DND-41 (cell line): ENCODE data around the gene NOVA1.

ENCODE experiments used
- ATAC-seq: fragments of 200-7000 bp; cut with Tn5 transposase; 3 replicates; pipeline ENCODE4 v1.9.1; 2021; ENCODE audit warnings: low read depth; ENCODE audit not compliant: insufficient read depth
- DNase-seq: peaks from one replicate; pipeline ENCODE4 v3.0.0-alpha.2; 2020
- H2AFZ ChIP-seq: 2 replicates; pipeline ENCODE4 v1.6.0; 2012; ENCODE audit warnings: low read depth, low read length
- H3K27ac ChIP-seq: 2 replicates; pipeline ENCODE4 v1.5.1; 2012; ENCODE audit warnings: low read length, inconsistent platforms
- H3K27me3 ChIP-seq: fragments of 200-600 bp; sonication (generic); 2 replicates; pipeline ENCODE4 v1.6.0; 2012; ENCODE audit warnings: low read length, mild to moderate bottlenecking, inconsistent platforms; ENCODE audit not compliant: insufficient read depth, poor library complexity
- H3K36me3 ChIP-seq: 2 replicates; pipeline ENCODE4 v1.5.1; 2012; ENCODE audit warnings: low read length, inconsistent platforms; ENCODE audit not compliant: insufficient read depth
- H3K4me1 ChIP-seq: 2 replicates; pipeline ENCODE4 v1.5.1; 2012; ENCODE audit warnings: mild to moderate bottlenecking, low read length; ENCODE audit not compliant: insufficient read depth
- H3K4me2 ChIP-seq: 2 replicates; pipeline ENCODE4 v1.6.0; 2012; ENCODE audit warnings: mild to moderate bottlenecking, moderate library complexity, low read length, inconsistent platforms; ENCODE audit not compliant: insufficient read depth
- H3K4me3 ChIP-seq, 2 experiments: fragments of 200-600 bp in 1 of 2; shearing (Covaris generic) in 1 of 2; 2 replicates each; pipeline ENCODE4 v1.5.1; 2012 to 2016; ENCODE audit warnings: inconsistent platforms in 2 of 2, low read length in 2 of 2, mild to moderate bottlenecking in 2 of 2, low read depth in 1 of 2, moderate library complexity in 1 of 2
- H3K79me2 ChIP-seq: 2 replicates; pipeline ENCODE4 v1.6.0; 2012; ENCODE audit warnings: low read length, inconsistent platforms; ENCODE audit not compliant: insufficient read depth
- H3K9ac ChIP-seq: 2 replicates; pipeline ENCODE4 v1.6.0; 2012; ENCODE audit warnings: low read depth, mild to moderate bottlenecking, inconsistent platforms, low read length, moderate library complexity
- H3K9me3 ChIP-seq: 2 replicates; pipeline ENCODE4 v1.5.1; 2012; ENCODE audit warnings: low read length, moderate library complexity, mild to moderate bottlenecking, inconsistent platforms; ENCODE audit not compliant: insufficient read depth, severe bottlenecking
- H4K20me1 ChIP-seq: 2 replicates; pipeline ENCODE4 v1.6.0; 2012; ENCODE audit warnings: low read length; ENCODE audit not compliant: insufficient read depth
- CTCF ChIP-seq: IDR thresholded peaks from 2 replicates; pipeline ENCODE4 v1.5.1; 2012; ENCODE audit warnings: borderline replicate concordance, low read length, moderate library complexity, mild to moderate bottlenecking; ENCODE audit not compliant: poor library complexity, severe bottlenecking; ENCODE audit errors: extremely low read depth
- EZH2 ChIP-seq: IDR thresholded peaks from 3 replicates; pipeline ENCODE4 v1.6.1; 2012; ENCODE audit warnings: borderline replicate concordance, low read depth, mild to moderate bottlenecking, moderate library complexity, low read length, inconsistent platforms; ENCODE audit not compliant: severe bottlenecking

The NOVA1 gene

GRCh38 chr14:26626256-26626655 lies 28.4 kb upstream of the NOVA1 start:
- TF ChIP-seq EZH2 (no peak), CTCF (no peak)
- Histone ChIP-seq H4K20me1 (no peaks in the 10 kb centered on the region), H3K4me3 (no peak overlapping the region), H3K79me2 (no peaks in the 10 kb centered on the region), H3K27me3 (no peaks in the 10 kb centered on the region), H2AFZ (no peak overlapping the region), H3K9me3 (no peaks in the 10 kb centered on the region), H3K4me2 (no peak overlapping the region), H3K4me1 (no peaks in the 10 kb centered on the region), H3K9ac (no peak overlapping the region), H3K36me3 (no peaks in the 10 kb centered on the region), H3K27ac (no peak overlapping the region)
- ATAC-seq = no peak
- DNase-seq = no peak

- no peak overlapping the region for H3K4me2 ChIP-seq
- no peak overlapping the region for H2AFZ ChIP-seq
- no peak overlapping the region for H3K27ac ChIP-seq
- no peaks in the 10 kb centered on the region for H3K36me3 ChIP-seq
- no peaks in the 10 kb centered on the region for H3K4me1 ChIP-seq
- DNase-seq (no peak), ATAC-seq (no peak)
- H3K79me2 ChIP-seq = no peaks in the 10 kb centered on the region
- no peak for TF ChIP-seq EZH2
- no peak for TF ChIP-seq CTCF
- H3K27me3 ChIP-seq = no peaks in the 10 kb centered on the region
- no peaks in the 10 kb centered on the region for H3K9me3 ChIP-seq
- no peaks in the 10 kb centered on the region for H4K20me1 ChIP-seq
- H3K9ac ChIP-seq = no peak overlapping the region
- H3K4me3 ChIP-seq = no peak overlapping the region
Measured at GRCh38 chr14:26622611-26623010, 24.8 kb upstream of the NOVA1 start.

- Histone ChIP-seq H4K20me1 (no peaks in the 10 kb centered on the region), H3K4me1 (no peaks in the 10 kb centered on the region), H3K4me3 (no peak overlapping the region), H3K9me3 (no peaks in the 10 kb centered on the region), H3K9ac (no peak overlapping the region), H3K4me2 (no peak overlapping the region), H3K79me2 (no peaks in the 10 kb centered on the region), H3K36me3 (no peaks in the 10 kb centered on the region), H3K27me3 (no peaks in the 10 kb centered on the region), H3K27ac (no peak overlapping the region), H2AFZ (no peak overlapping the region)
- TF ChIP-seq CTCF = no peak
- no peak for TF ChIP-seq EZH2
- DNase-seq (no peak), ATAC-seq (no peak)
Measured at GRCh38 chr14:26621807-26622560, 24.2 kb upstream of the NOVA1 start.
